NCI-H2171 (cell line): ENCODE results near the gene SELL.
"Not testable (repeated sequence)": the region's sequence is repeated elsewhere in the genome, so short reads cannot be mapped to it uniquely, and the experiment has no call there.

Source experiments
- DNase-seq: peaks from one replicate; lab custom pipeline; 2025; lab: John Stamatoyannopoulos, UW

SELL gene

DNA sequence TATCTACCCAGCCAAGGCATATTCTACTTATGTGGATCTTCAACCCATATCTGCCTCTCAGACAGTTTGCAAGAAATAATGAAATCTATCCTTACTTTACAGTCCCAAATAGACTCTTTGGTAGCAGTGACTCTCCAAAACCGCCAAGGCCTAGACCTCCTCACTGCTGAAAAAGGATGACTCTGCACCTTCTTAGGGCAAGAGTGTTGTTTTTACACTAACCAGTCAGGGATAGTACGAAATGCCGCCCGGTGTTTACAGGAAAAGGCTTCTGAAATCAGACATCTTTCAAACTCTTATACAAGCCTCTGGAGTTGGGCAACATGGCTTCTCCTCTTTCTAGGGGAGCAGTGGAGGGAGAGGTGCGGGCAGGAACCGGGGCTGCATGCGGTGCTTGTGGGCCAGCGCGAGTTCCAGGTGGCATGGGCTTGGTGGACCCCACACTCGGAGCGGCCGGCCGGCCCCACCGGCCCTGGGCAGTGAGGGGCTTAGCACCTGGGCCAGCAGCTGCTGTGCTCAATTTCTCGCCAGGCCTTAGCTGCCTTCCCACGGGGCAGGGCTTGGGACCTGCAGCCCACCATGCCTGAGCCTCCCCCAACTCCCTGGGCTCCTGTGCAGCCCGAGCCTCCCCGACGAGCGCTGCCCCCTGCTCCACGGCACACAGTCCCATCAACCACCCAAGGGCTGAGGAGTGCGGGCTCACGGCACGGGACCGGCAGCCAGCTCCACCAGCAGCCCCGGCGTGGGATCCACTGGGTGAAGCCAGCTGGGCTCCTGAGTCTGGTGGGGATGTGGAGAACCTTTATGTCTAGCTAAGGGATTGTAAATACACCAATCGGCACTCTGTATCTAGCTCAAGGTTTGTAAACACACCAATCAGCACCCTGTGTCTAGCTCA lies 43.5 kb downstream of the SELL start:
- DNase-seq = not testable (repeated sequence)

DNA sequence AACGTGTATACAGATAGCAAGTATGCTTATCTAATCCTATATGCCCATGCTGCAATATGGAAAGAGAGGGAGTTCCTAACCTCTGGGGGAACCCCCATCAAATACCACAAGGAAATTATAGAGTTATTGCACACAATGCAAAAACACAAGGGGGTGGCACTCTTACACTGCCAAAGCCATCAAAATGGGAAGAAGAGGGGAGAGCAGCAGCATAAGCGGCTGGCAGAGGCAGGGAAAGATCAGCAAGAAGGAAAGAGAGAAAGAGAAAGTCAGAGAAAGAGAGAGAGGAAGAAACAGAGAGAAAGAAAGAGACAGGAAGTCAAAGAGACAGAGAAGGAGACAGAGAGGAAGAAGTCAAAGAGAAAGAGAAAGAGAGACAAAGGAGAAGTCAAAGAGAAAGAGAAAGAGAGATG lies 44.2 kb downstream of the SELL start:
- not testable (repeated sequence) for DNase-seq

DNA sequence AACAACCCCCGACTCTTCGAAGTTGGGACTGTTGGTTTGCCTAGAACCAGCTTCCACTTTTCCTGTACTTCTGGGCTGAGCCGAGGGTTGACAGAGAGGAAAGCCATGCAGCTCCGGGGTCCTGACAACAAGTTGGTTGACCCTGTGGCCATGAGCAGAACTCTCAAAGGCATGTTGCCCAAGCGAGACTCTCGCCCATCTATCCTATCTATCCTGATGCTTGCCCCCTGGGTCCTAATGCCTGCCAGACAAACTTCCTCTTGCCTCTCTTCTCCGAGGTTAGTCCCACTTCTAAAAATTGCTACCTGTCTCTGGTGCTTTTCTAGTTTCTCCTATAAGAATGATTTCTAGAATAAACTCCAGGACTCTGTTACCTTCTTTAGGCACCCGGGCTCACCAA lies 48.7 kb downstream of the SELL start:
- not testable (repeated sequence) for DNase-seq

DNA sequence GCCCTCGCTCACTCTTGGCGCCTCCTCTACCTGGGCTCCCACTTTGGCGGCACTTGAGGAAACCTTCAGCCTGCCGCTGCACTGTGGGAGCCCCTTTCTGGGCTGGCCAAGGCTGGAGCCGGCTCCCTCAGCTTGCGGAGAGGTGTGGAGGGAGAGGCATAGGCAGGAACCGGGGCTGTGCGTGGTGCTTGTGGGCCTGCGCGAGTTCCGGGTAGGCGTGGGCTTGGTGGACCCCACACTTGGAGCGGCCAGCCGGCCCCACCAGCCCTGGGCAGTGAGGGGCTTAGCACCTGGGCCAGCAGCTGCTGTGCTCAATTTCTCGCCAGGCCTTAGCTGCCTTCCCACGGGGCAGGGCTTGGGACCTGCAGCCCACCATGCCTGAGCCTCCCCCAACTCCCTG lies 50.4 kb downstream of the SELL start:
- DNase-seq = not testable (repeated sequence)

DNA sequence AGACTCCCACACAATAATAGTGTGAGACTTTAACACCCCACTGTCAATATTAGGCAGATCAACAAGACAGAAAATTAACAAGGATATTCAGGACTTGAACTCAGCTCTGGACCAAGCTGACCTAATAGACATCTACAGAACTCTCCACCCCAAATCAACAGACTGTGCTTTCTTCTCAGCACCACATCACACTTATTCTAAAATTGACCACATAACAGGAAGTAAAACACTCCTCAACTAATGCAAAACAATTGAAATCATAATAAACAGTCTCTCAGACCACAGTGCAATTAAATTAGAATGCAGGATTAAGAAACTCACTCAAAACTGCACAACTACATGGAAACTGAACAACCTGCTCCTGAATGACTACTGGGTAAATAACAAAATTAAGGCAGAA lies 52.6 kb downstream of the SELL start:
- not testable (repeated sequence) for DNase-seq

DNA sequence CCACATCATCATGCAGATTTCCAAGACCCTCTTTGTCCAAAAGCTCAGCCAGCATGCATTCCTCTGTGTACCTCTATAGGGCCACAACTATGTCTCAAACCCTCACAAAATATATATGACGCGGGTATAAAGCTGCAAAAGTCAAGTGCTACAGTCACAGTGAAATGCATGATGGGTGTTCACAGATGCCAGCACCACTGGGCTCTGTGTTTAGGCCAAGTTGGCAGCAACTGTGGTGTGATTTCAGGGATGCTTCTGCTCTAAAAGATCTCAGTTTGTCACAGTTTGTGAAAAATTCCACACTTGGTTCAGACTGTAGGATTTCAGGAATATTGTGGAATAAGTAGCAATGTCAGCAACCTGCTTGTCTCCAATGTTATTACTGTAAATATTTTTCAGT lies 57.5 kb downstream of the SELL start:
- no peak for DNase-seq

DNA sequence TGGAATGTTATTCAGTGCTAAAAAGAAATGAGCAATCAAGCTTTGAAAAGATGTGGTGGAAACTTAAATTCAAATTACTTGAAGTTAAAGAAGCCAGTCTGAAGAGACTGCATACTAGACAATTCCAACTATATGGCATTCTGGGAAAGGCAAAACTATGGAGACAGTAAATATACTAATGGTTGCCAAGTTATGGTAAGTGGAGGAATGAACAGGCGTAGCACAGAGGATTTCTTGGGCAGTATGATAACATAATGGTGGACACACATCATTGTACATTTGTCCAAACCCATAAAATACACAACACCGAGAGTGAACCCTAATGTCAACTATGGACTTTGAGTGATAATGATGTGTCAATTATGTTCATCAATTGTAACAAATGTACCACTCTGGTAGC lies 60.4 kb downstream of the SELL start:
- no peak for DNase-seq

DNA sequence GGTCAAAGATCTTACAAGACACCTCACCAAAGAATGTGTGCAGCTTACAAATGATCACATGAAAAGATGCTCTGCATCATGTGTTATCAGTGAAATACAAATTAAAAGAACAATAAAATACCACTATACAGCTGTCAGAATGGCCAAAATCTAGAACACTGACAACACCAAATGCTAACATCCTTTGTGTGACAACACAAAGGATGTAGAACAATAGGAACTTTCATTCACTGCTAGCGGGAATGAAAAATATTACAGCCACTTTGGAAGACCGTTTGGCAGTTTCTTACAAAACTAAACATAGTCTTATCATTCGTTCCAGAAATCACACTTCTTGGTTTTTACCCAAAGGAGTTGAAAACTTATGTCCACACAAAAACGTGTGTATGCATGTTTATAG lies 60.9 kb downstream of the SELL start:
- no peak for DNase-seq

DNA sequence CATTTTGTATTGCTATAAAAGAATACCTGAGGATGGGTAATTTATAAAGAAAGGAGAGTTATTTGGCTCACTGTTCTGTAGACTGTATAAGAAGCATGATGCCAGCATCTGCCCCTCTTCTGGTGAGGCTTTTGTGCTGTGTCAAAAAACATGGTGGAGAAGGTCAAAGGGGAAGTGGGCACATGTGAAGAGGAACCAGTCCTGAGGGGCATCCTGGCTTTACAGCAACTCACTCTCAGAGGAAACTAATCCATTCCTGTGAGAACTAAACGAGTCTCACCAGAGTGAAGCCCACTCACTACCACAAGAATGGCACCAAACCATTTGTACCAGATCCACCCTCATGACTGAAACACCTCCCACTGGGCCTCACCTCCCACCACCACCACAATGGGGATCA lies 62.7 kb downstream of the SELL start:
- DNase-seq = no peak

DNA sequence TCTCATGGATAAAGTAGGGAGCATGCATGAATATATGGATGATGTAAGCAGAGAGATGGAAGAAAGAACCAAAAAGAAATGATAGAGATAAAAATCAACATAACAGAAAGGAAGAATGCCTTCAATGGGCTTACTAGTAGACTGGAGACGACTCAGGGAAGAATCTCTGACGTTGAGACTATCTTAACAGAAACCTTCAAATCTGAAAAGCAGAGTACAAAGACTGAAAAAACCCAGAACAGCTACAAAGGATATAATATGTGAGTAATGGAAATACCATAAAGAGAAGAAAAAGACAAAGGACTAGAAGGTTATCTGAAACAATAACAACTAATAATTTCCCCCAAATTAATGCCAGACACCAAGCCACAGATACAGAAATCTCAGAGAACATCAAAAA lies 63.2 kb downstream of the SELL start:
- DNase-seq = no peak

DNA sequence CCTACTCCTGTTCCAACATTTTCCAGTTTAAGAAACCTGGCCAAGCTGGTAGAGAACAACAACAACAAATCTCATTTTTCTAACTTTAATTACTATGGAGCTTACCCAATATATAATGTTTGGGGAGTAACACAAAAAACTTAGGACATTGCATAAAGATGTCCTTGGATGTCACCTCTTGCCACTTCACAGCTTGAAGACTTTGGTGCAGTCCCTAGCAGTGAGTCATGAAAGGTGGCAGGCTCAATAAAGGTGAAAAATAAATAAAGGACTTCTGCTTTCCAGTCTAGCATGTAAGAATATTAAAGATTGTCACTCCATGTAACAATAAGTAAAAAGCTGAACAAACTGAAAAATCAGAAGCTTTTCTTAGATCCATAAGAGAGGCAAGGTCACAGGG lies 63.9 kb downstream of the SELL start:
- no peak for DNase-seq

DNA sequence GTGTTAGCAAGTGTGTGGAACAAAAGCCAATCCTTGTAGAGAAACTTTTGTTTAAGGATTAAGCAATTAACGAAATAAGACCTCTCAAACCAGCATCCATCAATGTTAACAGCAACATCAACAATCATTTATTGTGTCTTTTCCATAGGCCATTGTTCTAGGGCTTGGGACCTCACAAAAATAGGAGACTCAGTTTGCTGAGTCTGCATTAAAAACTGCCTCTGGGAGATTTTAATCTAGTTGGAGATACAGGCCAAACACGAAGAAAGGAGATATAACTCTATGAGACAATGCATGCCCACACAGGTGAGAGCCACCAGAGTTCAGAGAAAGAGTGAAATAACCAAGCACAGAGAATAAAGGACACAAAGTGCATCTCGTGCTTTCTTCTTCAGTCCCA lies 67.1 kb downstream of the SELL start:
- no peak for DNase-seq
